ENCODE data around the gene COX4I1. TPM values are rescaled to one million over a fixed set of nuclear protein-coding genes. Genes with fewer than 3 reads are reported as not detected.

The COX4I1 gene
- total and polyA plus RNA-seq, 4 donors: 245 to 1,007 (median 419) TPM

DNA sequence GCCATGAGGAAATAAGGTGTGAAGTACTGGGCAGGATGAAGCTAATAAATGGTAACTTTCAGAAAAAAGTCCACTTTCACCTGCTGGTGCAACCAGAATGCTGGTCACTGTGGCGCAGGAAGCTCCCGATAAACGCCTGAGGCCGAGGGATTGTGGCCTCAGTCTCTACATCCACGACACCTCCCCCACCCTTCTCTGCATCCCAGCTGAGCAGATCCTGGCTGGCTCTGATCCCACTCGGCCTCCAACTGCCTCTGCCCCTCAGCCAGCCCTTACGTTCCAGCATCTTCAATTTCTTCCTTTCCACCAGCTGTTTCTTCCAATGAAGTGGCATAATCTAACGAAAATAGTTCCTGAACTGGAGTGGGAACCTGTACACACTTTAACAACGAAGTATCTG, 49.5 kb downstream of the COX4I1 start:
- Histone ChIP-seq H3K27ac (ENCODE audit: low read depth in 1 of 2, low read length in 2 of 2) (no peak overlapping the region), H3K4me1 (ENCODE audit: control insufficient read depth in 1 of 2, insufficient read depth in 2 of 2, low read length in 2 of 2) (no peaks in the 10 kb centered on the region), H3K9me3 (ENCODE audit: control insufficient read depth, low read length) (no peaks in the 10 kb centered on the region), H3K36me3 (ENCODE audit: control insufficient read depth in 1 of 2, insufficient read depth in 2 of 2, low read length in 1 of 2) (no peaks in the 10 kb centered on the region), H3K4me3 (ENCODE audit: low read length in 2 of 2) (no peak overlapping the region), H3K27me3 (ENCODE audit: control insufficient read depth in 1 of 2, insufficient read depth in 2 of 2, low read length in 1 of 2) (no peaks in the 10 kb centered on the region)
- intact Hi-C loops (cut with DNase I): no loop called here
- no peak for DNase-seq
- 31 to 32% methylated on average over 9 of the region's 9 CpGs for WGBS, 2 donors
- ATAC-seq (ENCODE audit: low FRiP score): no peak

DNA sequence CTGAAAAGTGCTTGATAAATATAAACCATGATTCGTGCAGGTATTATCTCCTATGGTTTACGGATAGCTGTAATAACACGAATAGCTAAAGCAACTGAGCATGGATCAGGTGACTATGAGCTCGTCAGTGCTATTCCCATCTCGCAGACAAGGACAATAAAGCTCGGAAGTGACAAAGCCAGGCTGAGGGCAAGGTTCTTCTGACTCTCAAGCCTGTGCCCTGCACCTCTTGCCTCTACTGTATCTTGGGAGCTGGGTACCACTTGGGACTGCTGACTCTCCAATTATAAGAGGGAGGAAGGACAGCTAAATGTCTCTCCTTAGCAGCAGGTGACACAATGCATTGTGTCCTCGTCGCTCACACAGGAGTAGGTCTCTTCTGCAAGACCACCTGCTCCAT, 49.9 kb downstream of the COX4I1 start:
- Histone ChIP-seq H3K9me3 (ENCODE audit: control insufficient read depth, low read length) (no peaks in the 10 kb centered on the region), H3K4me1 (ENCODE audit: control insufficient read depth in 1 of 2, insufficient read depth in 2 of 2, low read length in 2 of 2) (no peaks in the 10 kb centered on the region), H3K4me3 (ENCODE audit: low read length in 2 of 2) (no peak overlapping the region), H3K27me3 (ENCODE audit: control insufficient read depth in 1 of 2, insufficient read depth in 2 of 2, low read length in 1 of 2) (no peaks in the 10 kb centered on the region), H3K36me3 (ENCODE audit: control insufficient read depth in 1 of 2, insufficient read depth in 2 of 2, low read length in 1 of 2) (no peaks in the 10 kb centered on the region), H3K27ac (ENCODE audit: low read depth in 1 of 2, low read length in 2 of 2) (no peak overlapping the region)
- ATAC-seq (ENCODE audit: low FRiP score) (no peak), DNase-seq (no peak)
- WGBS, 2 donors: 77 to 84% methylated on average over 8 of the region's 8 CpGs
- intact Hi-C loops (cut with DNase I): no loop called here

DNA sequence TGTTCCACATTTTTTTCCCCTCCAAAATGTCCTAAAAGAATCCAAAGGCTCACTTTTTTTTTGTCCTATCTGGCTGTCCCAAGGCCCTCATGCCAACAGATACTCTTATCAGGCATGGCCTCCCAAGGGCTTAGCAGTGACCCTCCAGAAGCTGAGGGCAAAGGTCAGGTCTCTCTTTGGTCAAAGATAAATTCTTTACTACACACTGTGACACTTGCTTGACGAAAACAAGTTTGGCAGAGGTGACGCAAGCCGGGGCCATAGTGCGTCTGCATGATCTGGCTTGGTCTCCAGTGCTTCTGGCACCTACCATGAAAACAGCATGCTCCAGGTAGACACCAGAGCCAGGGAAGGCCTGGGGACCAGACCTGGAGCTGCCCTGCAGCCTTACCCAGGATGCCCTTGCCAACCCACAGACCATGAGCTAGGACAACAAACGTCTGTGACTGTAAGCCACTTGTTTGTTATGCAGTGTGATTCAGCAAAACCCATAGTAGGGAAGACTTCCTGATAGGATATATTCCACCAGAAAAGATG, 50.9 kb downstream of the COX4I1 start:
- no peak overlapping the region for H3K4me3 ChIP-seq (ENCODE audit: low read length in 2 of 2)
- no peaks in the 10 kb centered on the region for H3K4me1 ChIP-seq (ENCODE audit: control insufficient read depth in 1 of 2, insufficient read depth in 2 of 2, low read length in 2 of 2)
- H3K36me3 ChIP-seq (ENCODE audit: control insufficient read depth in 1 of 2, insufficient read depth in 2 of 2, low read length in 1 of 2): no peaks in the 10 kb centered on the region
- ATAC-seq (ENCODE audit: low FRiP score) (no peak), DNase-seq (no peak)
- 44 to 58% methylated on average over 5 of the region's 5 CpGs for WGBS, 2 donors
- H3K27me3 ChIP-seq (ENCODE audit: control insufficient read depth in 1 of 2, insufficient read depth in 2 of 2, low read length in 1 of 2): no peaks in the 10 kb centered on the region
- no peak overlapping the region for H3K27ac ChIP-seq (ENCODE audit: low read depth in 1 of 2, low read length in 2 of 2)
- H3K9me3 ChIP-seq (ENCODE audit: control insufficient read depth, low read length): no peaks in the 10 kb centered on the region
- intact Hi-C loops (cut with DNase I): no loop called here

DNA sequence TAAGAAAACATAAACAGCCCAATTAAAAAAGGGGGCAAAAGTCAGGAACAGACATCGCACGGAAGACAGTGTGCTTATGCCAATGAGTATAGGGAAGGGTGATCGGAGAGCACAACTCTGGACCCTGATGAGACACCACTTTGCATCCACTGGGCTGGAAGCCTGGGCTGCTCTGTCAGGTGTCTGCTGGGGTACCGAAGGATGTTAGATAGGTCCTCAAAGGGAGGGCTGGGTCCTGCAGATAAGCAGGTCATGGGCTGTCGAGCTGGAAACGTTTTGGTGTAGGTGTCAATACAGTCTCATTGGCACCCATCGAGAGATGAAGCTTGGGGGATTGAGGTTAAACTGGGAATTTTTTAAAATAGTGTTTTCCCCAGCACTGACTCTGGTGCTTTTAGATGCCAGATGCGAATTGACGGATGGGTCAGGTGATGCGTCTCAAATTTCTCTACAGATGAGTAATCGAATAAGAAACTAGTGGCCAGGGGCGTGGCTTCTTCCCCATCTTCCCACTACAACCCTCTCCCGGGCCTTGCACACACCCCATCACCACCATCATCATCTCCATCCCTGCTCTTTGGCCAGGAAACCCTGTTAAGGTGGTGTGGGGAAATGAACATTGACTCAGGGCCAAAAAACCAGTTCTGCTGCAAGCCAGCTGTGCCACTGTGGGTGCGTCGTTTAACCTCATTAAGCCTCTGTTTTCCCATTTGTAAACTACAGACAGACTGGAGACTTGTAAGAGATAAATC, 51.7 kb downstream of the COX4I1 start:
- Histone ChIP-seq H3K4me1 (ENCODE audit: control insufficient read depth in 1 of 2, insufficient read depth in 2 of 2, low read length in 2 of 2) (no peaks in the 10 kb centered on the region), H3K27me3 (ENCODE audit: control insufficient read depth in 1 of 2, insufficient read depth in 2 of 2, low read length in 1 of 2) (no peaks in the 10 kb centered on the region), H3K27ac (ENCODE audit: low read depth in 1 of 2, low read length in 2 of 2) (no peak overlapping the region), H3K9me3 (ENCODE audit: control insufficient read depth, low read length) (no peaks in the 10 kb centered on the region), H3K36me3 (ENCODE audit: control insufficient read depth in 1 of 2, insufficient read depth in 2 of 2, low read length in 1 of 2) (no peaks in the 10 kb centered on the region), H3K4me3 (ENCODE audit: low read length in 2 of 2) (no peak overlapping the region)
- DNase-seq: no peak
- intact Hi-C loops (cut with DNase I): no loop called here
- ATAC-seq (ENCODE audit: low FRiP score): no peak
- 73 to 77% methylated on average over 15 of the region's 15 CpGs for WGBS, 2 donors

- Histone ChIP-seq H3K36me3 (ENCODE audit: control insufficient read depth in 1 of 2, insufficient read depth in 2 of 2, low read length in 1 of 2) (no peaks in the 10 kb centered on the region), H3K27me3 (ENCODE audit: control insufficient read depth in 1 of 2, insufficient read depth in 2 of 2, low read length in 1 of 2) (no peaks in the 10 kb centered on the region), H3K27ac (ENCODE audit: low read depth in 1 of 2, low read length in 2 of 2) (no peak overlapping the region), H3K4me1 (ENCODE audit: control insufficient read depth in 1 of 2, insufficient read depth in 2 of 2, low read length in 2 of 2) (no peaks in the 10 kb centered on the region), H3K9me3 (ENCODE audit: control insufficient read depth, low read length) (no peaks in the 10 kb centered on the region), H3K4me3 (ENCODE audit: low read length in 2 of 2) (no peak overlapping the region)
- WGBS, 2 donors: 59 to 61% methylated on average over 16 of the region's 16 CpGs
- intact Hi-C loops (cut with DNase I): no loop called here
- DNase-seq (no peak), ATAC-seq (ENCODE audit: low FRiP score) (no peak)
These were observed 54.4 kb downstream of the COX4I1 start for GRCh38 chr16:85853547-85854545.

- H3K4me3 ChIP-seq (ENCODE audit: low read length in 2 of 2): no peak overlapping the region
- no peaks in the 10 kb centered on the region for H3K4me1 ChIP-seq (ENCODE audit: control insufficient read depth in 1 of 2, insufficient read depth in 2 of 2, low read length in 2 of 2)
- no peaks in the 10 kb centered on the region for H3K27me3 ChIP-seq (ENCODE audit: control insufficient read depth in 1 of 2, insufficient read depth in 2 of 2, low read length in 1 of 2)
- intact Hi-C loops (cut with DNase I): no loop called here
- WGBS, 2 donors: 97 to 100% methylated on average over 1 of the region's 1 CpG
- DNase-seq (no peak), ATAC-seq (ENCODE audit: low FRiP score) (no peak)
- no peaks in the 10 kb centered on the region for H3K36me3 ChIP-seq (ENCODE audit: control insufficient read depth in 1 of 2, insufficient read depth in 2 of 2, low read length in 1 of 2)
- H3K27ac ChIP-seq (ENCODE audit: low read depth in 1 of 2, low read length in 2 of 2): no peak overlapping the region
- no peaks in the 10 kb centered on the region for H3K9me3 ChIP-seq (ENCODE audit: control insufficient read depth, low read length)
These were observed 55.4 kb downstream of the COX4I1 start for GRCh38 chr16:85854935-85855334.

- no peak for DNase-seq
- Histone ChIP-seq H3K36me3 (ENCODE audit: control insufficient read depth in 1 of 2, insufficient read depth in 2 of 2, low read length in 1 of 2) (no peaks in the 10 kb centered on the region), H3K4me3 (ENCODE audit: low read length in 2 of 2) (no peak overlapping the region), H3K27ac (ENCODE audit: low read depth in 1 of 2, low read length in 2 of 2) (no peak overlapping the region), H3K27me3 (ENCODE audit: control insufficient read depth in 1 of 2, insufficient read depth in 2 of 2, low read length in 1 of 2) (no peaks in the 10 kb centered on the region), H3K9me3 (ENCODE audit: control insufficient read depth, low read length) (no peaks in the 10 kb centered on the region), H3K4me1 (ENCODE audit: control insufficient read depth in 1 of 2, insufficient read depth in 2 of 2, low read length in 2 of 2) (no peaks in the 10 kb centered on the region)
- 73 to 79% methylated on average over 6 of the region's 6 CpGs for WGBS, 2 donors
- no peak for ATAC-seq (ENCODE audit: low FRiP score)
- intact Hi-C loops (cut with DNase I): no loop called here
These were observed 56.6 kb downstream of the COX4I1 start for GRCh38 chr16:85856079-85856478.

DNA sequence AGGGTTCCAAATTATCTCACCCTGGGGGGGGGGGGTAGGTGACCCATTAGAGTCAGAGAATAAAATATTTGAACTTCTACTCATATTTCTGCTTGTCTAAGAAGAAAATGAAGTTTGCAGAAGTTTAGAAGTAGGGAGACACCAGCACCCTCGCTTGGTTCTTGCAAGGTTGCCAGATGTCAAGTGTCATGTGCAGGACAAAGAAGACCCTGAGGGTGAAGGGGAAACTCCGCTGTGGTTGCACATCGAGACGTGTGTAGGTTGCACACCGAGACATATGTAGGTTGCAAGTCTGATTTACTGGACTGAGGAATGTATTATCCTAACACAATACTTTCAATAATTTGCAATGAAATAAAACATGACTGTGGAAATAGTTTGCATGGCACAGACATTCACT, 57.1 kb downstream of the COX4I1 start:
- WGBS, 2 donors: 73 to 79% methylated on average over 5 of the region's 5 CpGs
- H3K27ac ChIP-seq (ENCODE audit: low read depth in 1 of 2, low read length in 2 of 2): no peak overlapping the region
- ATAC-seq (ENCODE audit: low FRiP score): no peak
- DNase-seq: no peak
- no peaks in the 10 kb centered on the region for H3K4me1 ChIP-seq (ENCODE audit: control insufficient read depth in 1 of 2, insufficient read depth in 2 of 2, low read length in 2 of 2)
- H3K27me3 ChIP-seq (ENCODE audit: control insufficient read depth in 1 of 2, insufficient read depth in 2 of 2, low read length in 1 of 2): no peaks in the 10 kb centered on the region
- H3K9me3 ChIP-seq (ENCODE audit: control insufficient read depth, low read length): no peaks in the 10 kb centered on the region
- no peak overlapping the region for H3K4me3 ChIP-seq (ENCODE audit: low read length in 2 of 2)
- intact Hi-C loops (cut with DNase I): no loop called here
- no peaks in the 10 kb centered on the region for H3K36me3 ChIP-seq (ENCODE audit: control insufficient read depth in 1 of 2, insufficient read depth in 2 of 2, low read length in 1 of 2)
